ENCODE results near the gene EXOSC3.
"Not testable (repeated sequence)": the region's sequence is repeated elsewhere in the genome, so short reads cannot be mapped to it uniquely, and the experiment has no call there.

The EXOSC3 gene

GRCh38 chr9:37792122-37792521 lies 7.3 kb upstream of the EXOSC3 start:
- ATAC-seq, result no peak
- DNase-seq (ENCODE audit: low spot score in 2 of 2), result no peak
- no peak overlapping the region for H3K27ac Mint-ChIP-seq
- H3K9me3 Mint-ChIP-seq, result no peaks in the 10 kb centered on the region
- no peak overlapping the region for H3K4me3 Mint-ChIP-seq
- H3K36me3 Mint-ChIP-seq, result no peaks in the 10 kb centered on the region
- no peaks in the 10 kb centered on the region for H3K4me1 Mint-ChIP-seq

GRCh38 chr9:37790096-37790495 lies 5.2 kb upstream of the EXOSC3 start:
- ATAC-seq (no peak), DNase-seq (ENCODE audit: low spot score in 2 of 2) (no peak)
- Mint-ChIP-seq H3K27ac (no peak overlapping the region), H3K36me3 (peaks cover 2% of the 10 kb centered on the region), H3K4me3 (no peak overlapping the region), H3K4me1 (peaks cover 6% of the 10 kb centered on the region), H3K9me3 (no peaks in the 10 kb centered on the region)

GRCh38 chr9:37788332-37788731 lies 3.5 kb upstream of the EXOSC3 start:
- Mint-ChIP-seq H3K36me3 (peaks cover 19% of the 10 kb centered on the region), H3K4me1 (peaks cover 22% of the 10 kb centered on the region), H3K9me3 (no peaks in the 10 kb centered on the region), H3K27ac (no peak overlapping the region), H3K4me3 (no peak overlapping the region)
- DNase-seq (ENCODE audit: low spot score in 2 of 2) (no peak), ATAC-seq (no peak)

- ATAC-seq, result no peak
- peaks cover 30% of the 10 kb centered on the region for H3K4me1 Mint-ChIP-seq
- no peak overlapping the region for H3K27ac Mint-ChIP-seq
- peaks cover 31% of the 10 kb centered on the region for H3K36me3 Mint-ChIP-seq
- no peaks in the 10 kb centered on the region for H3K9me3 Mint-ChIP-seq
- no peak overlapping the region for H3K4me3 Mint-ChIP-seq
- no peak for DNase-seq (ENCODE audit: low spot score in 2 of 2)
Measured at GRCh38 chr9:37787059-37787458, 2.2 kb upstream of the EXOSC3 start.

- H3K36me3 Mint-ChIP-seq, result peaks cover 59% of the 10 kb centered on the region
Measured at GRCh38 chr9:37784291-37784615, 611 bp downstream of the EXOSC3 start.

GRCh38 chr9:37778534-37778933 lies 6.3 kb downstream of the EXOSC3 start:
- DNase-seq (ENCODE audit: low spot score in 2 of 2), result no peak
- no peak for ATAC-seq
- Mint-ChIP-seq H3K9me3 (no peaks in the 10 kb centered on the region), H3K27ac (peak overlapping the region; percentile 30), H3K36me3 (peaks cover 96% of the 10 kb centered on the region), H3K4me1 (peaks cover 10% of the 10 kb centered on the region), H3K4me3 (no peak overlapping the region)

More at GRCh38 chr9:37784291-37784615, 611 bp downstream of the EXOSC3 start:
- peak overlapping the region; percentile 99 for H3K4me3 Mint-ChIP-seq
- H3K4me1 Mint-ChIP-seq, result peaks cover 30% of the 10 kb centered on the region
- peak overlapping the region; percentile 99 for H3K27ac Mint-ChIP-seq
- ATAC-seq (peak; percentile 46), DNase-seq (ENCODE audit: low spot score in 2 of 2) (no peak)
- no peaks in the 10 kb centered on the region for H3K9me3 Mint-ChIP-seq

GRCh38 chr9:37776328-37776727 lies 8.5 kb downstream of the EXOSC3 start:
- ATAC-seq, result no peak

GRCh38 chr9:37775216-37775919 lies 9.5 kb downstream of the EXOSC3 start:
- peaks cover 96% of the 10 kb centered on the region for H3K36me3 Mint-ChIP-seq
- no peak for DNase-seq (ENCODE audit: low spot score in 2 of 2)
- no peaks in the 10 kb centered on the region for H3K9me3 Mint-ChIP-seq
- peak overlapping the region; percentile 69 for H3K27ac Mint-ChIP-seq
- H3K4me3 Mint-ChIP-seq, result no peak overlapping the region
- H3K4me1 Mint-ChIP-seq, result no peaks in the 10 kb centered on the region
- ATAC-seq, result no peak

More at GRCh38 chr9:37776328-37776727, 8.5 kb downstream of the EXOSC3 start:
- H3K36me3 Mint-ChIP-seq, result peaks cover 96% of the 10 kb centered on the region
- no peaks in the 10 kb centered on the region for H3K4me1 Mint-ChIP-seq
- no peak for DNase-seq (ENCODE audit: low spot score in 2 of 2)
- H3K9me3 Mint-ChIP-seq, result no peaks in the 10 kb centered on the region
- no peak overlapping the region for H3K4me3 Mint-ChIP-seq
- no peak overlapping the region for H3K27ac Mint-ChIP-seq

- Mint-ChIP-seq H3K9me3 (no peaks in the 10 kb centered on the region), H3K4me1 (peaks cover 19% of the 10 kb centered on the region), H3K36me3 (peaks cover 74% of the 10 kb centered on the region), H3K27ac (peak overlapping the region; percentile 37), H3K4me3 (no peak overlapping the region)
- DNase-seq (ENCODE audit: low spot score in 2 of 2), result no peak
- no peak for ATAC-seq
Measured at GRCh38 chr9:37769995-37770394, 14.9 kb downstream of the EXOSC3 start.

- no peaks in the 10 kb centered on the region for H3K9me3 Mint-ChIP-seq
- H3K27ac Mint-ChIP-seq, result peak overlapping the region; percentile 37
- peaks cover 72% of the 10 kb centered on the region for H3K36me3 Mint-ChIP-seq
- peaks cover 19% of the 10 kb centered on the region for H3K4me1 Mint-ChIP-seq
- no peak overlapping the region for H3K4me3 Mint-ChIP-seq
- ATAC-seq (no peak), DNase-seq (ENCODE audit: low spot score in 2 of 2) (no peak)
Measured at GRCh38 chr9:37769306-37769705, 15.6 kb downstream of the EXOSC3 start.

GRCh38 chr9:37765263-37765662 lies 19.6 kb downstream of the EXOSC3 start:
- DNase-seq (ENCODE audit: low spot score in 2 of 2); H3K9me3 Mint-ChIP-seq; ATAC-seq; H3K4me3 Mint-ChIP-seq; H3K27ac Mint-ChIP-seq: not testable (repeated sequence)
- peaks cover 60% of the 10 kb centered on the region for H3K36me3 Mint-ChIP-seq
- H3K4me1 Mint-ChIP-seq, result peaks cover 25% of the 10 kb centered on the region

GRCh38 chr9:37761511-37761910 lies 23.4 kb downstream of the EXOSC3 start:
- DNase-seq (ENCODE audit: low spot score in 2 of 2) (no peak), ATAC-seq (no peak)
- Mint-ChIP-seq H3K36me3 (peaks cover 32% of the 10 kb centered on the region), H3K4me3 (no peak overlapping the region), H3K4me1 (peaks cover 10% of the 10 kb centered on the region), H3K27ac (peak overlapping the region; percentile 21), H3K9me3 (no peaks in the 10 kb centered on the region)

GRCh38 chr9:37760416-37761161 lies 24.3 kb downstream of the EXOSC3 start:
- Mint-ChIP-seq H3K27ac (peak overlapping the region; percentile 77), H3K9me3 (no peaks in the 10 kb centered on the region), H3K36me3 (peaks cover 32% of the 10 kb centered on the region), H3K4me3 (no peak overlapping the region), H3K4me1 (peaks cover 13% of the 10 kb centered on the region)
- ATAC-seq (no peak), DNase-seq (ENCODE audit: low spot score in 2 of 2) (no peak)

GRCh38 chr9:37758747-37759146 lies 26.1 kb downstream of the EXOSC3 start:
- Mint-ChIP-seq H3K4me1 (peaks cover 27% of the 10 kb centered on the region), H3K36me3 (peaks cover 22% of the 10 kb centered on the region), H3K27ac (no peak overlapping the region), H3K9me3 (no peaks in the 10 kb centered on the region), H3K4me3 (no peak overlapping the region)
- no peak for DNase-seq (ENCODE audit: low spot score in 2 of 2)
- ATAC-seq, result no peak

- DNase-seq (ENCODE audit: low spot score in 2 of 2), result peak; percentile 46 to 76
- Mint-ChIP-seq H3K9me3 (no peaks in the 10 kb centered on the region), H3K4me3 (peak within 1 kb of the TSS; percentile 88), H3K27ac (peak within 1 kb of the TSS; percentile 98), H3K4me1 (peaks cover 21% of the 10 kb centered on the region), H3K36me3 (no peaks in the 10 kb centered on the region)
- ATAC-seq, result peak; percentile 92
Measured at GRCh38 chr9:37753489-37754190, 31.2 kb downstream of the EXOSC3 start, which contains the start of gene TRMT10B. TSS of gene TRMT10B (plus strand) at chr9:37753805. CDS start at chr9:37761932, 8,127 bp downstream.
